Measurements from ENCODE around the gene SYNCRIP.
"Not testable (repeated sequence)": the region's sequence is repeated elsewhere in the genome, so short reads cannot be mapped to it uniquely, and the experiment has no call there.

Gene SYNCRIP

DNA sequence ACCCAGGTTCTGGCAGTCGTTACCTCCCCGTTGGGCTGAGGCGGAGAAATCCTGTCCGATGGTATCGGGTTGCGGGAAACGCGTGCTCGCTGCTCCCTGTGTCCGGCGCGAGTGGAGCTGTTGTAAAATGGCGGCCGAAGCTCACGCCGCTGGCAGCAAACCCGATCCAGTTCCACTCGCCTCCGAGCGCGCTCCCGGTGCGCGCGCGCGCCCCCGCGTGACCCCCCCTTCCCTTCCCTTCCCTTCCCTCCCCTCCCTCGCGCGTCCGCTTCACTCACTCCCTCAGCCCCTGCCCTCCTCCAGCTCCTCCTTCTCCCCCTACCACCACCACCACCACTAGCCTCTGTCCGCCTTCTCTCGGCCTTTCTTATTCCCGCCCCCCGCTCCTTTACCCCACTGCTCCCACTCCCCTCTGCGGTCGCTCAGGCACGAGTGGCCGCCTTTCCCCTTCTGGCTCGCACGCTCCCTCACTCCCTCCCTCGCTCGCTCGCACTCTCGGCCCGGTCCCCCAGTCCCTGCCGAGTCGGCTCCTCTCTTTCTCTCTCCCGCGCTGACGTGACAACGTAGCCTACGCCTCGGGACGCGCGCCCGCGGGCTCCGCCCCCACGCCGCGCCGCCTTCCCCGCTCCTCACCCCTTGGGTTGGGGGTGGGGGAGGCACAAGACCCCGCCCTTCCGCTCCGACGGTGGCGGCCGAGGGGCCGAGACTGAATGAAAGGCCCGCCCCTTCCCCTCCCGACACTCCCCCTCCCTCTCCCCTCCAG is at the start of gene SYNCRIP:
SYNCRIP (minus strand) TSS at position 113 of the 763 bp plus-strand sequence. CDS start 1,447 bp downstream, outside the sequence.
- DNase-seq = peak; percentile 93

DNA sequence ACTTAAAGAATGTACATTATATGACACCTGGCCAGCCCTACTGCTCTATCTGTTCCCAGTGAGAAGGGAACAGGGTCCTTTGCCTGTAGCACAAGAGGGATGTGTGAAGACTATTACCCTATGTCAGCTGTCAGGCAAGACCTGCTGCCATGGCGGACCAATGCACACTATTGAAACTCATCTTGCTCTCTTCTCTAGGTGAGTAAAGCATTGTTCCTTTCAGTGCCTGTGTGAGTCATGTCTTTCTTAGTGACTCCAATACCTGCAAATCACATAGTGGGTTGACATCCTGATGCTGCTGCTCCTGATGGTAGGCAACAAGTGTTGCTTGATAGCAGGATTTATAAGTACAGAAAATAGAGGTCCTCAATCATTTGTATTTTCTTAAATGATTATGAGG is 48.8 kb upstream of the SYNCRIP start:
- no peak for DNase-seq

DNA sequence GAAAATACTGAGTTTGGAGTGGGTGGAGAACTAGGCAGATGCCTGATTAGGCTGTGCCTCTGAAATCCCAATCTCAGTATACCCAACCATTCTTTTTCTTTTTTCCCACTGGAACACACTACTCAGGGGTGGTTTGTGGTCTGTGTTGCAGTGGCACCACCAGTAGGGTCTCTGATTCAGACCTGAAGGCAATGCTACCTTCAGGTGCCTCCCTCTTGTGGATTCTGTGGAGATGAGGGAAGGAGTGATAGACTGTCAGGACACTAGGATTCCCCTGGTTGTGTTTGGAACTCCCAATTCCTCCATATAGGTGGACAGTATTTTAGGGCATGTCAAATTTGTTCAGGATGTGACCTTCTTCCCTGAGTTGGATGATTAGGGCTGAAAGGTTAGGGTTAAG is 47.4 kb upstream of the SYNCRIP start:
- no peak for DNase-seq

DNA sequence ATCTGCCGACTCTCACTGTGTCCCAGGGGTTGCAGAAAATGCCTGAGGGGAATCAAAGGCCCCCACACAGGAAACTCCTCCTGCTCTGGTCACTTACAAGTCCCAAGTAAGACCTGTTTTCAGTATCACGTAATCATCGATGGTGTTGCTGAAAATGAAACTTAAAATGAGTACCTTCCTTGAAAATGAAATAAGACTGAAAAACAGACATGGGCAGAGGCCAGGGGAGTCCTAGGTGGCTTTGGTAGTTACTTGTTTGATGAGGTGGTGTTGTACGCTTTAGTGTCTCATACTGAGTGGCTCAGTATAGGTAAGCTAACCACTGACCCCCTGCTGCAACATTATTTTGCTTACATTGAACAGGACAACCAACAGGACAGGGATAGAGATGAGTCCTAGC is 43.0 kb upstream of the SYNCRIP start:
- DNase-seq = no peak

DNA sequence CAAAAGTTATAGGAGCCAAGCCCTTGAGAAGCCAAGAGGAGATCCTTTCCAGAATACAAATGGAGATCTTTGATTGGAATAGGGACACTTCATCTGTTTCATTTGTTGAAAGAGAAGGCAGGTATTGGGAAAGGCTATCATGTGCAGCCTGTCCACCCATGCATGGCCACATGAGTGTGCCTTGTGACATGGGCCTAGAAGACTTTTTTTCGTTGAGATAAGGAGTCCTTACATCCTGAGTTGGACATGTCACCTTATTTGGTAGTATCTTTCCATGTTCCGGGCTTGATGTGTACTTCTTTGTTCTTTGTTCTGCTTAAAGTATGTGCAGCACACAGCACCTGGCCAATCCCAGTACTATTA is 42.1 kb upstream of the SYNCRIP start:
- no peak for DNase-seq

DNA sequence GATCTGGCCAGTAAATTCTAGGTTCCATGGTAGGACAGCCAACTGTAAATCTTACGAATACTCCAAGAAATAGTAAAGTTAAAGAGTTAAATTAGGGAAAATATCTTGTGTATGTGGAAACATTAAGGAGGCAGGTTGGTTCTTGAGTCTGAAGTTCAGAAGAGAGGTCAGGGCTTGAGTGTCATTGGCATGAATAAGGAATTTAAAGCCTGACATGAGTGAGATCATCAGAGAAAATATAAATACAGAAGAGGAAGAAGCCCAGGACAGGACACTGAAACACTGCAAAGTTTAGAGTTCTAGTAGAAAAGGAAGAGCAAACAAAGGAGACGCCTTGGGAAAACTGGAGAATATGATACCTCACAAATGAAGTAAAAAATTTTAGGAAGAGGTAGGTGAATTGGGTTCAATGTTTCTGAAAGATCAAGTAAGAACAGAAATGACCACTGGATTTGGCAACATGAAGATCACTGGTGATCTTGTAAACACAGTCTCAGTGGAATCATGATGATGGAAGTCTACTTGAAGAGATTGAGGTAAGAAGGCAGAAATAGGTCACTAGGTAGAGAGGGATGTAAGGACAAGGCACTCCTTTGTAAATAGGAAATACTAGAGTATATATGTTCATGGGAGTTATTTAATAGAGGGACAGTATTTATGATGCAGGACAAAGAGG is 41.6 kb upstream of the SYNCRIP start:
- DNase-seq = no peak

DNA sequence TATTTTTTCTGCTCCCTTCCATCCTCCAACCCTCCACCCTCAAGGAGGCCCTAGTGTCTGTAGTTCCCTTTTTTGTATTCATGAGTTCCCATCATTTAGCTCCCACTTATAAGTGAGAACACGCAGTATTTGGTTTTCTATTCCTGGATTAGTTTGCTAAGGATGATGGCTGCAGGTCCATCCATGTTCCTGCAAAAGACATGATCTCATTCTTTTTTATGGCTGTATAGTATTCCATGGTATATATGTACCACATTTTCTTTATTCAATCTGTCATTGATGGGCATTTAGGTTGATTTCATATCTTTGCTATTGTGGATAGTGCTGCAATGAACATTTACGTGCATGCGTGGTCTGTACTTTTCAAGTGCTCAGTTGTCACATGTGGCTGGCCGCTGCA is 39.2 kb upstream of the SYNCRIP start:
- not testable (repeated sequence) for DNase-seq

DNA sequence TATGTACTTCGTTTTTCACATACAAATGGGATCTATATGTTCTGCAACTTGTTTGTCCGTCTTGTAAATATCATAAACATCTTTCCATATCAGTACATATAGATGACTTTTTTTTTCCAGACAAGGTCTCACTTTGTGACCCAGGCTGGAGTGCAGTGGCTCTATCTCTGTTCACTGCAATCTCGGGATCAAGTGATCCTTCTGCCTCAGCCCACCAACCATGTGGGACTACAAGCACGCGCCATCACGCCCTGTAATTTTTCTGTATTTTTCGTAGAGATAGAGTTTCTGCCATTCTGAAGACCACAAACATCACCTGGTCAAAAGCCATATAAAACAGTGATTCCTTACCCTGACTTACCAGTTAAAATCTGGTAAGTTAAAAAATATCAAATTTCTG is 37.7 kb upstream of the SYNCRIP start:
- DNase-seq = no peak

DNA sequence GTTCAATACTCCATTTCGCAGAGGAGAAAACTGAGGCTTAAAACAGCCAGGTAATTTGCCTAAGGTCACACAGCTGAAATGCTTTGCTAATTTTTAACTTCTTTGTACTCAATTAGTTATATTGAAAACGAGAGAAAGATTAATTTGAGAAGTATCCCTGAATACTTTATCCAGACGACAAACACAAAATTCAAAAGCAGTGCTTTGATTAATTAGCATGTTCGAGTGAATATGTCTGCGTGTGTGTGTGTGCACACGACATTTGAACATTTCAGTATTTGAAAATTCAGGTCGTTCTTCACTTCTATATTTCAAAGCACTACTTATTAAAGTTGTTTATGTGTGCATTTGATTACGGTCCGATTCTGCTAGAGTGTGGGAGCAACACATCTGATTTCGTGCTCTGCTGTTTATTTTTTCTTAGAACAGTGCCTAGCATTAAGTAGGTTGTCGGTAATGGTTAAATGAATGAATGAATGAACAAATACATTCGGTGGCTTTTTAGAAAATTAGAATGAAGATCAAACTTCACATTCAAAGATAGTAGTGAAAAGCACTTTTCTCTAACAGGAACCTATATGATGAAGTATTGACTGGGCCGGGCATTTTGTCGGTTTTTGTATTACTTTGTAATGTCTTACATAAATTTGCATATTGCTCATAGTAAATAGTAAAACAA is 36.9 kb upstream of the SYNCRIP start:
- DNase-seq = no peak

DNA sequence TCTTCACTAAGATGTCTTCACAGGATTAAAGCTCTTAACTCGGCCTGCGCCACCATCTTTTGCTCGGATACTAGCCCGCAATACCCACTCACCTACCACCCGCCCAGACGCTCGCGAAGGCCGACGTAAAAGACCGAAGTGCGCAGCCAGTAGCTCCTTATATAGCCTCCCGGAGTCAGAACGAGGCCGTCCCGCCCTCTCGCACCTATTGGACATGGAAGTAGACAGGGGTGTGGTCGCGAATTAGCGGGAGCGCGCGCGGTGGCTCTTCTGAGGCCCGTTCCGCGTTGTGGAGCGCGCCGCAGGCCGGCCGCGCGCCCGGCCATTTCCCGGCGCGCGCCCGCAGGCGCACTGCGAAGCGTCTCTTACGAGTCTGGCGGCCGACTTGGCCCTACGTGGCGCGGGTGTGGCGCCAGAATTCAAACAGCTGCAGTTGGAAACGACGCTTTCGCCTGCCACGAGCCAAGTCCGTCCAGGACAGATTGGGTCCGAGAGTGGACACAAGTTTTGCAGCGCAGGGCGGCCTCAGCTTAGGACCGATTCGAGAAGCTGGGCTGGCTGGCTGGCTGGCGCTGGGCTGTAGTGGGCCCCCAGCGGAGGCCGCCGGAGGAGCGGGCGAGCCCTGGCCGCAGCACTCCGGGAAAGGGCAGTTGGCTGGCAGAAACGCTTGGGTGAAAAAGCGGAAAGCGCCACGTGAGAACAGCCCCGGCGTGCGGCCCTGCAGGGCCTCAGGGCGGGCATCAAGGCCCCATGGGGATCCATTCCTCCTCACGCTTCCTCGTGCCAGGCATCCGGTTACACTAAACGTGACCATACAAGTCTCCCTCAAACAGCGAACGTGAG is 36.1 kb upstream of the SYNCRIP start:
- peak; percentile 95 for DNase-seq

DNA sequence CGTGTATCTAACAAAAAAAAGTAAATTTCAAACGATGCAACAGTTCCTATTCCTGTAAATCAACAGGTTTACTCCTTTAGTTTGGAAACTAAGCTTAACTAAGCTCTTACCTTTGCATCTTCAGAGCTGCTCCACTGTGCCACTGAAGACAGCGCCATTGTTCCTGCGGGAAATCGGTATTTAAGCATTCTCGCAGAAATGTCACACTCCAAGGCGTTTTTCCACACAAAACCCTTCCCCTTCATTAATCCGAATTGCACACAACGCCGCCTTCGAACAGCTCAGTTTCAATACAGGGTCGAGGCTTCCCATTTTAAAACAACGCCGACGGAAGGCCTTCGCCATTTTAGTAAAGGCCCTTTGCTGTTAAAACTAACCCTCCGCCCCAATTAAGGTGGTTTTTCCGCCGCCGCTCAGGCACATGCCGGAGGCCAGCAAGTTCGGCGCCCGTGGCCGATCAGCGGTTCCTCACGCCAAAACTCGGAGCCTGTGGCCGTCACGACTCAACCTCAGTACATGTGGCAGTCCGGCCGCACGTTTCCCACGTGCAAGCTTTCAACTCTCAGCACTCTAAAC is 35.4 kb upstream of the SYNCRIP start:
- no peak for DNase-seq

DNA sequence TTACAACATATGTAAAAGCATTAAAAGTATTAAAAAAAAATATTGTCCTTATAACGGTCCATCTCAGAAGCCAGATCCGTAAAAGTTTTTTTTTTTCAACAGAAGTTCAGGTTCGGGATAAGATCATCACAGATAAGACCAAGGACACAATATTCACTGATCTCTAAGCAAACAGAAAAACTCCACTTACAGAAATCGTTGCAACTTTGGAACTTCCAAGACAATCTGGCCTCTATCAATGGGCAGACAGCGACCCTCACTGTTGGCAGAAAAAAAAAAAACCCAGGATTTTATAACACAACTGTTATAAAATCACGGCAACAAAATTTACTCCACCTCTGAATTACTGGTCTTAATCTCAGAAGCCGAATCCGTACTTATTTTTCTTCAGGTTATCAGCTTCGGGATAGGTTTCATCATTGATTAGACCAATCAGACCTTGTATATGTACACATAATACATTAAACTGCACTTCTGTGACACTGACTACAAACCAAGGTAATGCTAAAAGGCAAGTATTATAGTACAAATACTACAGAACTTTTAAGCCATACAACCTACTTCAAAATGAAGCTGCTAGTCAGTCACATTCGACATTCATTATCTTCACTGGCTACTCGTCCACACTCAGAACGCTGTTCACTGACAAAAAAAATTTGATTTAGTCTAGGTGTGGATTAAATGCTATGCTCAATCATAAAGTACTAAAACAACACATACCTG is 34.7 kb upstream of the SYNCRIP start:
- DNase-seq = no peak

DNA sequence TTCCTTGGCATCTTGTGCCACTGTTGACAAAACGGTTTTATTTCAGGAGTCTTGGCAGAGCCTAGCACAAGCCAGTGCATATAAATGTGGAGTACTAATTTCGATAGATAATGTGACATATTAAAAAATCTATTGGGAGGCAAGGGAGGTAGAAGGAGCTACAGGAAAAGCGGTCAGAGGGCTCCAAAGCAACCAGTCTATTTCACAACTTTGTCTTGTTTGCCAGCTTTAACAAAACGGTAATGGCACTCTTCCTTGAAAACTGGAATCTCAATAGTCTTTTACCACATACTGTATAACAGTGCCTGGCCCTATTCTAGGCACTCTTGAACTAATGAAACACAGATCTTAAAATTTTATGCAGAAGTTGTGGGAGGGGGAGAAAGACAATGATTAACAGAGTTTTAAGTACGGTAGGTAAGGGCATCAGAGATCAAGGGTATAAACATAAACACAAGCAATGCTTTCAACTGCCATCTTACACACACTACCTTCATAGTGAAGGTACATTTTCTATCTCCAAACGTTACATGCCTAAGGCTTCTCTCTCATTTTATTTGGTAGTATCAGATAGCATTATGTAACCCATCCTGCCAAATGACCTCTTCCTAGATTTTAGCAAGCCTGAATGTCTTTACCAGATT is 33.5 kb upstream of the SYNCRIP start:
- DNase-seq = no peak

DNA sequence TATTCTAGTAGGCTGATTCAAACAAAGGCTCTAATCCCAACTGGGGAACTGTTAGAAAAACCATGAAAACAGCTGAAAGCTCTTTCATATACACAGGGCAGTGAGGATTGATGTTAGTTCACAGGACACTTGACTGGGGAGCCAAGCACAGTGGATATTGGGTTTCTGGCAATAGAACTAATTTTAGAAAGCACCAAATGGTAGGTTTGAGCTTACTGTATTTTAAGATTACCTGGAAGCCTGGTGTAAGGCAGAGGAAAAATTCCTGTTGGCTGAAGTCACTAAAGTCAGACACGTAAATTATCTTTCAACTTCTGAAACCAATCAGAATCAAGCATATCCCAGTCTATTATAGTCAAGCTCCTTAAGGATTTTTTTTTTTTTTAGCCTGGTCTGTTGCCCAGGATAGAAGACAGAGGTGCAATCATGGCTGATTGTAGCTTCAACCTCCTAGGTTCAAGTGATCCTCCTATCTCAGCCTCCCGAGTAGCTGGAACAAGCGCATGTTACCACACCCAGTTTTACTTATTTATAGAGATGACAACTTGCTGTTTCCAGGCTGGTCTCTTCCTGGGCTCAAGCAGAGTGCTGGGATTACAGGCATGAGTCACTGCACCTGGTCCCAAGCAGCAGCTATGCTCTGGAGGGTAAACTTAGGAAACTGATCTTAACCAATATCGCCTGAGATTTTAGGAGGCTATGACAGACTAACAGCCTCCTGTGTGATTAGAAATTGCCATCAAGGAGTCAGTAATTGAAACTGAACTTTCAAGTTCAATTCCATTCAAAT is 32.5 kb upstream of the SYNCRIP start:
- DNase-seq = no peak

DNA sequence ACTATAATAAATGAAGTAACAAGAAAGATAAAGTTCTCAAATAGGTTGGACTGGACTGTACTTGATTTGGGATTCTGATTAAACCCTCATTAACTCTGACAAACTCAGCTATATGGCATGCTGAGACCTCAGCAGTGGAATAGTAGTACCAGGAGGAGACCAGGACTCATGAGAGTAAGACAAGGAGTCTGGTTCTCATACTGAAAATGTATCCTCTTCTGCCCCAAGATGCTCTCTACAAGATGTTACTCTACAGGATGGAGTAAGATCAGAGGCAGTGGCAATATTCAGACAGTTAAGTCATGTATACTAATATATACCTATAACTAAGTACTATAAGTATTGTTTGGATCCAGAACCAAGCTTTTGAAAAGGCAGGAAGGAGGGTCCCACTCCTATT is 31.9 kb upstream of the SYNCRIP start:
- DNase-seq = no peak

DNA sequence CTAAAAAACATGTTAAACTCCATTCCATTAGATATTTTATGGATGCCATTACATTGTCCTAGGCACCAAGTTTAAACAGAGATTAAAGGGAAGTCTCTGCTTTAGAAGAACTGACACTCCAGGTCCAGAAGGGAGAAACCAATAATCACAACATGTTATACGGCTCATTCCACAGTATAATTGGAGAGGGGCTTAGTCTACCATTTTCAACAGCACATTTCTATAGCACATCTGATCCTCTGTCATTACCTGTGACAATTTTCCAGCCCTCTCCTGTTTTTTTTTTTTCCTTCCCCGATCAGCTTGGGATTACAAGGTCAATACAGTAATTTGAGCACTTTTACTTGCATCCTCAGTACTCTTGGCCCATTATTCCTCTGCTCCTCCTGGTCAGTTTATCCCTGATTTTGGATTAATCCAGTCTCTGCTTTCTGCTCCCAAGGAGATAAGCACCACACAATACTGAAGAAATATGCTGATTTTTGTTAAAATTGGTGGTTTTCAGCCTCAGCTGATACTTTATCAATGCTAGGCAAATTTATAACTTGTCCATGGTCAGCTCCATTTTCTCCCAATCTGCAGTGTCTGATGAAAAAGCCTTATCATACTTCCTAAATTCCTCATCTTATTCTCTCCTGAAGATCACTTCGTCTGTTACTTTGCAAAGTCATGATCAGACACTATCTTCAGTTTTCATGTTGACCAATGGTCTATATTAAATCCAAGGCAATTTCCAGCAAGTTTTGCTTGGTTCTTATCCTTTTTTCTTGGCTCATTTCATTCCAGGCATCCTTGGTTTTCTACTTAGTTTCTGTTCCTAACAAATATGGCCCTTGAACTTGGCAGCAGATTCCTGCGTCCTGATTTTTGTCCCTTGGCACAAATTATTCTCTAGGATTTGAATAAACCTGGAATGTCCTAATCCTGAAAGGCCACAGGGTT is 30.8 kb upstream of the SYNCRIP start:
- no peak for DNase-seq

DNA sequence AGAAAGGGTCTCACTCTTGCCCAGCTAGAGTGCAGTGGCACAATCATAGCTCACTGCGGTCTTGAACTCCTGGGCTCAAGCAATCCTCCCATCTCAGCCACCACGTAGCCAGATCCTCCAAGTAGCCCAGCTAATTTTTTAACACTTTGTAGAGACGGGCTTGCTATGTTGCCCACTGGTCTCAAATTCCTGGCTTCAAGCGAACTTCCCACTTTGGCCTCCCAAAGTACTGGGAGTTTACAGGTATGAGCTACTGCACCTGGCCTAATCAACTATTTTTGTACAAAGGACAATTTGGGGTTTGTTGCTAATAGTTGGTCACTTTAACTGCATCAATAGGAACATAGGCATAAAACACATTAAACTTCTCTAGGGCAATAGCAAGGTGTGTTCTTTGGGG is 29.9 kb upstream of the SYNCRIP start:
- no peak for DNase-seq

DNA sequence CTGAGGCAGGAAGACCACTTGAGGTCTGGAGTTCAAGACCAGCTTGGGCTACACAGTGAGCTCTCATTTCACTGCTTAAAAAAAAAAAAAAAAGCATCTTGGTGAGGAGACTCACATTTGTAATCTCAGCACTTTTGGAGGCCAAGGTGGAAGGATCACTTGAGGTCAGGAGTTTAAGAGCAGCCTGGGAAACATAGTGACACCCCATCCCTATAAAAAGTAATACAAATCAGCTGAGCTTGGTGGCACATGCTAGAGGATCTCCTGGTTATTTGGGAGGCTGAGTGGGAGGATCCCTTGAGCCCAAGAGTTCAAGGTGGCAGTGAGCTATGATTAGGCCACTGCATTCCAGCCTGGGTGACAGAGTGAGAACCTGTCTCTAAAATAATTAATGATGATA is 29.4 kb upstream of the SYNCRIP start:
- no peak for DNase-seq

DNA sequence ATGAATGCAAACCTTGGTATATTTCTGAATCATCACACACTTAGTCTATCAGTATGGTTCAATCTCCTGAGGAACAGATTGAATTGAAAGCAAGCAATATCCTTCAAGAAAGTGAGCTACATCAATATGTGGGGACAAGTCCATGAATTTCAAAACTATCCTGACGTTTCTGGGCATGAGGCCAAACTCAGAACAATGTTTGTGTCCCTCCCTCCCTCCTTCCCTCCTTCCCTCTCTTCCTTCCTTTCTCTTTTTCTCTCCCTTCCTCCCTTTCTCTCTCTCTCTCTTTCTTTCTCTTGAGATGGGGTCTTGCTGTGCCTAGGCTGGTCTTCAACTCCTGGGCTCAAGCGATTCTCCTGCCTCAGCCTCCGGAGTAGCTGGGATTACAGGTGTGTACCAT is 27.9 kb upstream of the SYNCRIP start:
- DNase-seq = no peak

Data from NCI-H1048 (cell line).